HepG2 (cell line): ENCODE results near the gene PPP4R2. TPM values are rescaled to one million over a fixed set of nuclear protein-coding genes. Genes with fewer than 3 reads are reported as not detected.

Experiments used
- ATAC-seq: fragments of 200-7000 bp; cut with Tn5 transposase; 3 replicates; pipeline ENCODE4 v1.9.1; 2020; ENCODE audit warnings: mild to moderate bottlenecking, moderate library complexity
- BruUV-seq: library from RNA; stranded (reverse); fragments of 400-500 nt; replicated peaks from 2 replicates; lab custom pipeline; 2021; lab: Mats Ljungman, UMichigan
- CTCF ChIA-PET: fragments of 300-600 bp; formaldehyde crosslinking; extraction: SDS; loops from one replicate; lab custom pipeline; 2021; ENCODE audit warnings: low total read pairs, inconsistent platforms, low intra/inter-chr PET ratio; lab: Yijun Ruan, JAX
- POLR2A ChIA-PET: fragments of 350-600 bp; sonication (Branson Sonifier 250); formaldehyde crosslinking; loops from one replicate; lab custom pipeline; 2020; ENCODE audit warnings: antibody characterized with exemption, inconsistent platforms; lab: Yijun Ruan, JAX
- DNase-seq: peaks from one replicate; pipeline ENCODE4 v3.0.0-alpha.2; 2015; ENCODE audit warnings: low spot score
- FAIRE-seq: peaks from 3 replicates; lab custom pipeline; 2011; peaks lifted over from hg19 to GRCh38; lab: Jason Lieb, UNC
- H2AFZ ChIP-seq: one replicate; pipeline ENCODE4 v1.6.1; 2011; ENCODE audit warnings: low read length, inconsistent platforms
- H3K27ac ChIP-seq: fragments of 300-600 bp; 3 replicates; pipeline ENCODE4 v1.8.0; 2011; ENCODE audit warnings: mixed run types, mild to moderate bottlenecking, mixed read lengths, low read length, inconsistent platforms; ENCODE audit not compliant: insufficient read depth; ENCODE audit errors: extremely low read length
- H3K27me3 ChIP-seq, 2 experiments: fragments of 200-600 bp in 1 of 2; 2 replicates in 1 of 2; 3 replicates in 1 of 2; pipeline versions ENCODE4 v1.6.0 to v1.8.0; 2011; ENCODE audit warnings: low read length in 2 of 2, mild to moderate bottlenecking in 2 of 2, moderate library complexity in 2 of 2, inconsistent platforms in 1 of 2; ENCODE audit not compliant: insufficient read depth in 2 of 2, control insufficient read depth in 1 of 2
- H3K36me3 ChIP-seq, 2 experiments: fragments of 200-600 bp in 1 of 2; replicated peaks in 1 of 2; 2 replicates in 1 of 2; 3 replicates in 1 of 2; pipeline versions ENCODE4 v1.5.1 to v1.8.0; 2011; ENCODE audit warnings: low read length in 2 of 2, inconsistent platforms in 1 of 2; ENCODE audit not compliant: insufficient read depth in 2 of 2, control insufficient read depth in 1 of 2
- H3K4me1 ChIP-seq: 2 replicates; pipeline ENCODE4 v1.5.1; 2012; ENCODE audit warnings: low read length, inconsistent platforms; ENCODE audit not compliant: insufficient read depth
- H3K4me2 ChIP-seq: 2 replicates; pipeline ENCODE4 v1.6.0; 2011; ENCODE audit warnings: low read depth, low read length, inconsistent platforms
- H3K4me3 ChIP-seq, 3 experiments: fragments of 200-600 bp in 1 of 3; sonication (generic), shearing (Covaris generic) in 1 of 3; replicated peaks in 1 of 3; 2 replicates each; pipeline ENCODE4 v1.5.1; 2011 to 2016; ENCODE audit warnings: low read length in 3 of 3, inconsistent platforms in 2 of 3, low read depth in 2 of 3, mild to moderate bottlenecking in 2 of 3, control low read depth in 1 of 3, mixed read lengths in 1 of 3; ENCODE audit not compliant: insufficient read depth in 1 of 3
- H3K79me2 ChIP-seq: one replicate; pipeline ENCODE4 v1.6.1; 2011; ENCODE audit warnings: low read length, inconsistent platforms; ENCODE audit not compliant: insufficient read depth
- H3K9ac ChIP-seq: 2 replicates; pipeline ENCODE4 v1.6.0; 2011; ENCODE audit warnings: mild to moderate bottlenecking, low read depth, low read length, inconsistent platforms; ENCODE audit not compliant: insufficient read depth
- H3K9me3 ChIP-seq: 2 replicates; pipeline ENCODE4 v1.5.1; 2012; ENCODE audit warnings: mild to moderate bottlenecking, low read length
- H4K20me1 ChIP-seq: 2 replicates; pipeline ENCODE4 v1.6.0; 2011; ENCODE audit warnings: inconsistent platforms, mild to moderate bottlenecking, low read length, moderate library complexity; ENCODE audit not compliant: insufficient read depth
- ATF3 ChIP-seq: sonication (generic); formaldehyde crosslinking; IDR thresholded peaks from 2 replicates; pipeline ENCODE4 v1.4.0; 2020; ENCODE audit warnings: missing genetic modification reagents
- BRCA1 ChIP-seq: sonication (generic); formaldehyde crosslinking; IDR thresholded peaks from 2 replicates; pipeline ENCODE4 v1.4.0; 2020; ENCODE audit warnings: missing genetic modification reagents
- CREM ChIP-seq, 2 experiments: sonication (generic) in 1 of 2; formaldehyde crosslinking in 1 of 2; IDR thresholded peaks; 2 replicates each; pipeline versions ENCODE4 v1.4.0 to v1.6.1; 2016 to 2020; ENCODE audit warnings: antibody characterized with exemption in 1 of 2, mild to moderate bottlenecking in 1 of 2, missing genetic modification reagents in 1 of 2
- ELF4 ChIP-seq: sonication (generic); formaldehyde crosslinking; IDR thresholded peaks from 2 replicates; pipeline ENCODE4 v1.5.0; 2020; ENCODE audit warnings: missing genetic modification reagents, mild to moderate bottlenecking, moderate library complexity, borderline replicate concordance
- MED13 ChIP-seq: sonication (generic); formaldehyde crosslinking; IDR thresholded peaks from 2 replicates; pipeline ENCODE4 v1.5.0; 2020; ENCODE audit warnings: missing genetic modification reagents
- PHF5A ChIP-seq: IDR thresholded peaks from one replicate; pipeline ENCODE4 v1.6.1; 2018; ENCODE audit warnings: low read depth, missing genetic modification reagents; ENCODE audit not compliant: unreplicated experiment
- TBX3 ChIP-seq: fragments of 450-650 bp; IDR thresholded peaks from 2 replicates; pipeline ENCODE4 v1.6.1; 2017; ENCODE audit warnings: antibody characterized with exemption, mild to moderate bottlenecking, inconsistent platforms, borderline replicate concordance
- TCF7L2 ChIP-seq: IDR thresholded peaks from 2 replicates; pipeline ENCODE4 v1.6.1; 2011; ENCODE audit warnings: mild to moderate bottlenecking, low read depth, low read length, moderate library complexity
- ZBTB38 ChIP-seq: sonication (generic); formaldehyde crosslinking; IDR thresholded peaks from 2 replicates; pipeline ENCODE4 v1.5.1; 2020; ENCODE audit warnings: mild to moderate bottlenecking, missing genetic modification reagents
- ZNF263 ChIP-seq: sonication (generic); formaldehyde crosslinking; IDR thresholded peaks from 2 replicates; pipeline ENCODE4 v1.4.0; 2020; ENCODE audit warnings: missing genetic modification reagents
- ZNF451 ChIP-seq: sonication (generic); formaldehyde crosslinking; IDR thresholded peaks from 2 replicates; pipeline ENCODE4 v1.5.0; 2020; ENCODE audit warnings: mild to moderate bottlenecking, missing genetic modification reagents
- ZNF615 ChIP-seq: sonication (generic); formaldehyde crosslinking; IDR thresholded peaks from 2 replicates; pipeline ENCODE4 v1.5.0; 2020; ENCODE audit warnings: mild to moderate bottlenecking, missing genetic modification reagents, borderline replicate concordance
- WGBS: methylation state at CpG from one replicate; pipeline ENCODE4 v1.1.6; 2017; ENCODE audit warnings: low lambda C conversion rate; 5-methylcytosine and 5-hydroxymethylcytosine counted together
- in situ Hi-C: cut with HindIII; loops from 2 replicates; pipeline ENCODE4 v1.10.0; 2017; ENCODE audit warnings: low pct_unique_long_range_greater_than_20kb; ENCODE audit not compliant: extremely low pct_ligation_motif_present
- intact Hi-C: fragments of 100-400 bp; cut with micrococcal nuclease; formaldehyde crosslinking; loops from one replicate; pipeline ENCODE4 v1.10.0; 2022; ENCODE audit not compliant: unreplicated experiment
- polyA plus RNA-seq, 8 experiments: library from polyadenylated mRNA; depleted of rRNA in 3 of 8; stranded (reverse) in 7 of 8; unstranded in 1 of 8; fragments of >200 nt; fragmentation: Illumina TruSeq in 4 of 8; extraction: Trizol in 4 of 8; gene quantifications; 2 replicates each; pipeline versions ENCODE4 v1.2.1 to v1.2.3, GENCODE V29; 2011 to 2016; ENCODE audit warnings: low read depth in 4 of 8, missing spikeins in 1 of 8, mixed read lengths in 1 of 8; ENCODE audit not compliant: insufficient read depth in 1 of 8
- total RNA-seq, 5 experiments: library from RNA; depleted of rRNA; stranded (reverse); fragments of >200 nt; fragmentation: Illumina TruSeq; extraction: Trizol; gene quantifications; 2 replicates each; pipeline ENCODE4 v1.2.3, GENCODE V29; 2016; ENCODE audit warnings: low read depth in 1 of 5
- TF ChIP-seq, protein P1 (sequence below): sonication (generic); formaldehyde crosslinking; IDR thresholded peaks from 2 replicates; pipeline ENCODE4 v1.4.0; 2020; ENCODE audit warnings: mild to moderate bottlenecking, missing genetic modification reagents

PPP4R2 gene
- total and polyA plus RNA-seq, 2 of the 13 experiments (the other 11 are each of a cell fraction or from before 2014, with no cell fraction given): 22.3 to 161 TPM

GRCh38 chr3:73080216-73080966, 83.8 kb downstream of the PPP4R2 start:
- BruUV-seq: no TSS peak
- no peaks in the 10 kb centered on the region; a peak in 1 of 5 replicates for H3K27me3 ChIP-seq
- TF ChIP-seq MED13 (CRISPR knock-in tag) (no peak), CREM (IDR thresholded peaks at IDR 0.05) (no peak), CREM (CRISPR knock-in tag; IDR thresholded peaks at IDR 0.05) (no peak), TCF7L2 (no peak), BRCA1 (CRISPR knock-in tag) (no peak), ZNF615 (CRISPR knock-in tag) (no peak), ELF4 (CRISPR knock-in tag) (no peak), ZNF451 (CRISPR knock-in tag) (no peak), ZBTB38 (CRISPR knock-in tag) (no peak), PHF5A (CRISPR knock-in tag) (no peak), ZNF263 (no peak), ATF3 (CRISPR knock-in tag) (no peak), TBX3 (no peak)
- TF ChIP-seq, protein P1, sequence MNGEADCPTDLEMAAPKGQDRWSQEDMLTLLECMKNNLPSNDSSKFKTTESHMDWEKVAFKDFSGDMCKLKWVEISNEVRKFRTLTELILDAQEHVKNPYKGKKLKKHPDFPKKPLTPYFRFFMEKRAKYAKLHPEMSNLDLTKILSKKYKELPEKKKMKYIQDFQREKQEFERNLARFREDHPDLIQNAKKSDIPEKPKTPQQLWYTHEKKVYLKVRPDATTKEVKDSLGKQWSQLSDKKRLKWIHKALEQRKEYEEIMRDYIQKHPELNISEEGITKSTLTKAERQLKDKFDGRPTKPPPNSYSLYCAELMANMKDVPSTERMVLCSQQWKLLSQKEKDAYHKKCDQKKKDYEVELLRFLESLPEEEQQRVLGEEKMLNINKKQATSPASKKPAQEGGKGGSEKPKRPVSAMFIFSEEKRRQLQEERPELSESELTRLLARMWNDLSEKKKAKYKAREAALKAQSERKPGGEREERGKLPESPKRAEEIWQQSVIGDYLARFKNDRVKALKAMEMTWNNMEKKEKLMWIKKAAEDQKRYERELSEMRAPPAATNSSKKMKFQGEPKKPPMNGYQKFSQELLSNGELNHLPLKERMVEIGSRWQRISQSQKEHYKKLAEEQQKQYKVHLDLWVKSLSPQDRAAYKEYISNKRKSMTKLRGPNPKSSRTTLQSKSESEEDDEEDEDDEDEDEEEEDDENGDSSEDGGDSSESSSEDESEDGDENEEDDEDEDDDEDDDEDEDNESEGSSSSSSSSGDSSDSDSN: no peak
- TF ChIP-seq, all 625 proteins: peak for 0
- ChIA-PET POLR2A (no interaction called here), CTCF (no interaction called here)
- no peaks in the 10 kb centered on the region for H3K4me1 ChIP-seq
- H3K4me3 ChIP-seq: no peak overlapping the region
- WGBS: 64% methylated on average over 17 of the region's 17 CpGs
- ATAC-seq (no peak), FAIRE-seq (no peak), DNase-seq (no peak)
- H3K9ac ChIP-seq: no peak overlapping the region
- in situ Hi-C loops: loop anchor here (10.0 to 25.0 kb wide), 2 partner anchors 236 to 1368 kb away; partner anchors contain the start of gene SHQ1
- H3K9me3 ChIP-seq: no peaks in the 10 kb centered on the region
- H3K27ac ChIP-seq: no peak overlapping the region
- H4K20me1 ChIP-seq: no peaks in the 10 kb centered on the region
- no peaks in the 10 kb centered on the region for H3K79me2 ChIP-seq
- H3K36me3 ChIP-seq: no peaks in the 10 kb centered on the region
- no peak overlapping the region for H3K4me2 ChIP-seq
- intact Hi-C loops: loop anchor here (10.0 kb wide), 1 partner anchor 1126 kb away; no protein-coding TSS in a partner anchor
- H2AFZ ChIP-seq: no peak overlapping the region
